ENCODE data around the gene MYH7B. TPM values are rescaled to one million over a fixed set of nuclear protein-coding genes. Genes with fewer than 3 reads are reported as not detected.
A peak's percentile ranks its signal among the peaks of the same experiment; 100 is the strongest.

Gene MYH7B
- total RNA-seq, 1 donor from 2014 or later = under 0.01 TPM

- peaks cover 30% of the 10 kb centered on the region for H3K36me3 ChIP-seq (ENCODE audit: control insufficient read depth, insufficient read depth, low read length)
- DNase-seq (ENCODE audit: low read depth) = no peak
- H3K27me3 ChIP-seq (ENCODE audit: control insufficient read depth, insufficient read depth, low read length) = no peaks in the 10 kb centered on the region
- TF ChIP-seq CTCF (IDR thresholded peaks at IDR 0.05; ENCODE audit: insufficient read depth, low read length, severe bottlenecking) = no peak
- no peak overlapping the region for H3K4me3 ChIP-seq (ENCODE audit: low read depth, low read length)
- no peak for FAIRE-seq
Measured at GRCh38 chr20:34926581-34926980, 29.1 kb upstream of the MYH7B start.

GRCh38 chr20:34927736-34928135 lies 27.9 kb upstream of the MYH7B start:
- peak; percentile 78 for DNase-seq (ENCODE audit: low read depth)
- TF ChIP-seq CTCF (IDR thresholded peaks at IDR 0.05; ENCODE audit: insufficient read depth, low read length, severe bottlenecking) = no peak
- H3K4me3 ChIP-seq (ENCODE audit: low read depth, low read length) = no peak overlapping the region
- peak; percentile 36 for FAIRE-seq
- peaks cover 30% of the 10 kb centered on the region for H3K36me3 ChIP-seq (ENCODE audit: control insufficient read depth, insufficient read depth, low read length)
- H3K27me3 ChIP-seq (ENCODE audit: control insufficient read depth, insufficient read depth, low read length) = no peaks in the 10 kb centered on the region

GRCh38 chr20:34928411-34928810 lies 27.3 kb upstream of the MYH7B start:
- DNase-seq (ENCODE audit: low read depth) (no peak), FAIRE-seq (no peak)
- peaks cover 31% of the 10 kb centered on the region for H3K36me3 ChIP-seq (ENCODE audit: control insufficient read depth, insufficient read depth, low read length)
- H3K27me3 ChIP-seq (ENCODE audit: control insufficient read depth, insufficient read depth, low read length) = no peaks in the 10 kb centered on the region
- no peak for TF ChIP-seq CTCF (IDR thresholded peaks at IDR 0.05; ENCODE audit: insufficient read depth, low read length, severe bottlenecking)
- no peak overlapping the region for H3K4me3 ChIP-seq (ENCODE audit: low read depth, low read length)

- no peak overlapping the region for H3K4me3 ChIP-seq (ENCODE audit: low read depth, low read length)
- H3K27me3 ChIP-seq (ENCODE audit: control insufficient read depth, insufficient read depth, low read length) = no peaks in the 10 kb centered on the region
- peaks cover 26% of the 10 kb centered on the region for H3K36me3 ChIP-seq (ENCODE audit: control insufficient read depth, insufficient read depth, low read length)
- TF ChIP-seq CTCF (IDR thresholded peaks at IDR 0.05; ENCODE audit: insufficient read depth, low read length, severe bottlenecking) = no peak
- no peak for DNase-seq (ENCODE audit: low read depth)
- no peak for FAIRE-seq
Measured at GRCh38 chr20:34931771-34932170, 23.9 kb upstream of the MYH7B start.

- no peaks in the 10 kb centered on the region for H3K27me3 ChIP-seq (ENCODE audit: control insufficient read depth, insufficient read depth, low read length)
- TF ChIP-seq CTCF (IDR thresholded peaks at IDR 0.05; ENCODE audit: insufficient read depth, low read length, severe bottlenecking) = no peak
- H3K4me3 ChIP-seq (ENCODE audit: low read depth, low read length) = no peak overlapping the region
- no peak for DNase-seq (ENCODE audit: low read depth)
- peaks cover 30% of the 10 kb centered on the region for H3K36me3 ChIP-seq (ENCODE audit: control insufficient read depth, insufficient read depth, low read length)
- FAIRE-seq = no peak
Measured at GRCh38 chr20:34938466-34939163, 17.1 kb upstream of the MYH7B start.

- no peak for TF ChIP-seq CTCF (IDR thresholded peaks at IDR 0.05; ENCODE audit: insufficient read depth, low read length, severe bottlenecking)
Measured at GRCh38 chr20:34940081-34940481, 15.6 kb upstream of the MYH7B start.

More at GRCh38 chr20:34940081-34940481, 15.6 kb upstream of the MYH7B start:
- Histone ChIP-seq H3K27me3 (ENCODE audit: control insufficient read depth, insufficient read depth, low read length) (no peaks in the 10 kb centered on the region), H3K4me3 (ENCODE audit: low read depth, low read length) (no peak overlapping the region), H3K36me3 (ENCODE audit: control insufficient read depth, insufficient read depth, low read length) (peaks cover 28% of the 10 kb centered on the region)
- DNase-seq (ENCODE audit: low read depth) = no peak
- no peak for FAIRE-seq
